K562 (cell line): ENCODE measurements around the gene KIFC3. TPM values are rescaled to one million over a fixed set of nuclear protein-coding genes. Genes with fewer than 3 reads are reported as not detected.
A peak's percentile ranks its signal among the peaks of the same experiment; 100 is the strongest.

Experiments
- CHD1 ChIP-seq: fragments of 200-600 bp; sonication (generic); IDR thresholded peaks from one replicate; pipeline ENCODE4 v1.6.1; 2012; ENCODE audit warnings: mild to moderate bottlenecking, moderate library complexity, low read length, inconsistent platforms
- MECOM ChIP-seq: fragments of 250-450 bp; sonication (Bioruptor Pico); IDR thresholded peaks from 2 replicates; pipeline ENCODE4 v1.8.0; 2022; ENCODE audit warnings: inconsistent platforms
- TARDBP ChIP-seq: fragments of 450-650 bp; IDR thresholded peaks from 2 replicates; pipeline ENCODE4 v1.6.1; 2016
- polyA plus RNA-seq, 8 experiments: library from polyadenylated mRNA; depleted of rRNA in 4 of 8; stranded (reverse) in 5 of 8; unstranded in 3 of 8; fragments of >200 nt; fragmentation: Nextera tagmentation in 2 of 8; fragmentation: Illumina TruSeq in 1 of 8; extraction: Ambion mirVana in 2 of 8; extraction: Trizol in 1 of 8; gene quantifications; 2 replicates each; pipeline versions ENCODE4 v1.2.1 to v1.2.3, GENCODE V29; 2011 to 2014; ENCODE audit warnings: inconsistent platforms in 1 of 8, missing spikeins in 1 of 8
- total RNA-seq, 7 experiments: library from RNA; depleted of rRNA in 6 of 7; stranded (reverse); fragments of >200 nt in 6 of 7; fragmentation: Illumina TruSeq in 2 of 7; extraction: Trizol in 2 of 7; gene quantifications; 2 replicates each; pipeline versions ENCODE4 v1.2.1 to v1.2.3, GENCODE V29; 2011 to 2021; ENCODE audit warnings: low replicate concordance in 1 of 7
- TF ChIP-seq, protein P1 (sequence below): fragments of 200-800 bp; sonication (Bioruptor generic); IDR thresholded peaks from 2 replicates; pipeline ENCODE4 v1.6.1; 2016; ENCODE audit warnings: missing genetic modification characterization, missing compliant biosample characterization
- TF ChIP-seq, protein P2 (sequence below): fragments of 450-650 bp; formaldehyde crosslinking; IDR thresholded peaks from 2 replicates; pipeline ENCODE4 v1.4.0; 2022; ENCODE audit warnings: missing genetic modification characterization

Gene KIFC3
- total and polyA plus RNA-seq, 9 of the 15 experiments (the other 6 are each of a cell fraction or from before 2014, with no cell fraction given): 0.23 to 105 (median 26.2) TPM

DNA sequence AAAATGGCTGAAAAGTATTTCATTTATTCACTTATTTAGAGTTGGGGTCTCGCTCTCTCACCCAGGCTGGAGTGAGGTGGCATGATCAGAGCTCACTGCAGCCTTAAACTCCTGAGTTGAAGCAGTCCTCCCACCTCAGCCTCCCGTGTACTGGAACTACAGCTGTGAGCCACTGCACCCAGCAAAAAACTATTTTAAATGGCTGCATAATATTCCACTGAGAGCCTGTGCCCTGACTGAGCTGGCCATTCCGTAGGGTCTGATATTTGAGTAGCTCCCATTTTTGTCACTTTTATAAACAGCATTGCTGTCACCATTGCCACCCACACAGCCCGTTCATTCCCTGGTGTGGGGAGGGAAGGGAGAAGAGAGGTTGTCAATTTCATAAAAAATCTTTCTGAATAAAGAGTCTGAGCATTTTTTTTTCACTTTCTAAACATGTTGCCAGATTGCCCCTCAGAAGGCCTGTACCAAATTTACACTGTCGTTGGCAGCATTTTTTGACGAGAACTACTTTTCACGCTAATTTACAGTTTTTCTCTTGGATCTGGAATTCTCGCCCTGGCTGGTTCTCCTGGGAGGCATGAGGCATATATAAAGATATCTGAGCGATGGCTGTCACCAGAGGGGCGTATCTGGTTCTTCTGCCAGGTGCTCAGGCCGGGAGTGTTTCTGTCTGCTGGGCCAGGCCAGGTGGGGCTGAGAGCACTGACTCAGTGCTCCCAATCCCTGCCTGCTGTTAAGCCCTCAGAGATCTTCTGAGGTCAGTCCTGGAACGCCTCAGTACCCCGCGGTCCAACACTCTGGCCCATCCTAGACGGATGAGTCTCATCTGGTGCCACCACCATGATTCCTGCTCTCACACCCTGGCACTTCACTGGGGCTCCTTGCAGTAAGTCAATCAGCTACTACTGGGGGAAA lies 7.2 kb upstream of the KIFC3 start (continued):
- TF ChIP-seq, protein P1, sequence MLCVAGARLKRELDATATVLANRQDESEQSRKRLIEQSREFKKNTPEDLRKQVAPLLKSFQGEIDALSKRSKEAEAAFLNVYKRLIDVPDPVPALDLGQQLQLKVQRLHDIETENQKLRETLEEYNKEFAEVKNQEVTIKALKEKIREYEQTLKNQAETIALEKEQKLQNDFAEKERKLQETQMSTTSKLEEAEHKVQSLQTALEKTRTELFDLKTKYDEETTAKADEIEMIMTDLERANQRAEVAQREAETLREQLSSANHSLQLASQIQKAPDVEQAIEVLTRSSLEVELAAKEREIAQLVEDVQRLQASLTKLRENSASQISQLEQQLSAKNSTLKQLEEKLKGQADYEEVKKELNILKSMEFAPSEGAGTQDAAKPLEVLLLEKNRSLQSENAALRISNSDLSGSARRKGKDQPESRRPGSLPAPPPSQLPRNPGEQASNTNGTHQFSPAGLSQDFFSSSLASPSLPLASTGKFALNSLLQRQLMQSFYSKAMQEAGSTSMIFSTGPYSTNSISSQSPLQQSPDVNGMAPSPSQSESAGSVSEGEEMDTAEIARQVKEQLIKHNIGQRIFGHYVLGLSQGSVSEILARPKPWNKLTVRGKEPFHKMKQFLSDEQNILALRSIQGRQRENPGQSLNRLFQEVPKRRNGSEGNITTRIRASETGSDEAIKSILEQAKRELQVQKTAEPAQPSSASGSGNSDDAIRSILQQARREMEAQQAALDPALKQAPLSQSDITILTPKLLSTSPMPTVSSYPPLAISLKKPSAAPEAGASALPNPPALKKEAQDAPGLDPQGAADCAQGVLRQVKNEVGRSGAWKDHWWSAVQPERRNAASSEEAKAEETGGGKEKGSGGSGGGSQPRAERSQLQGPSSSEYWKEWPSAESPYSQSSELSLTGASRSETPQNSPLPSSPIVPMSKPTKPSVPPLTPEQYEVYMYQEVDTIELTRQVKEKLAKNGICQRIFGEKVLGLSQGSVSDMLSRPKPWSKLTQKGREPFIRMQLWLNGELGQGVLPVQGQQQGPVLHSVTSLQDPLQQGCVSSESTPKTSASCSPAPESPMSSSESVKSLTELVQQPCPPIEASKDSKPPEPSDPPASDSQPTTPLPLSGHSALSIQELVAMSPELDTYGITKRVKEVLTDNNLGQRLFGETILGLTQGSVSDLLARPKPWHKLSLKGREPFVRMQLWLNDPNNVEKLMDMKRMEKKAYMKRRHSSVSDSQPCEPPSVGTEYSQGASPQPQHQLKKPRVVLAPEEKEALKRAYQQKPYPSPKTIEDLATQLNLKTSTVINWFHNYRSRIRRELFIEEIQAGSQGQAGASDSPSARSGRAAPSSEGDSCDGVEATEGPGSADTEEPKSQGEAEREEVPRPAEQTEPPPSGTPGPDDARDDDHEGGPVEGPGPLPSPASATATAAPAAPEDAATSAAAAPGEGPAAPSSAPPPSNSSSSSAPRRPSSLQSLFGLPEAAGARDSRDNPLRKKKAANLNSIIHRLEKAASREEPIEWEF (CRISPR knock-in tag): peak; percentile 8; the same call in 1 of the 2 replicates
- TF ChIP-seq TARDBP: no peak
- no peak for TF ChIP-seq CHD1
- peak; percentile 33; the same call in 1 of the 2 replicates for TF ChIP-seq MECOM (CRISPR knock-in tag)
- TF ChIP-seq, protein P2, sequence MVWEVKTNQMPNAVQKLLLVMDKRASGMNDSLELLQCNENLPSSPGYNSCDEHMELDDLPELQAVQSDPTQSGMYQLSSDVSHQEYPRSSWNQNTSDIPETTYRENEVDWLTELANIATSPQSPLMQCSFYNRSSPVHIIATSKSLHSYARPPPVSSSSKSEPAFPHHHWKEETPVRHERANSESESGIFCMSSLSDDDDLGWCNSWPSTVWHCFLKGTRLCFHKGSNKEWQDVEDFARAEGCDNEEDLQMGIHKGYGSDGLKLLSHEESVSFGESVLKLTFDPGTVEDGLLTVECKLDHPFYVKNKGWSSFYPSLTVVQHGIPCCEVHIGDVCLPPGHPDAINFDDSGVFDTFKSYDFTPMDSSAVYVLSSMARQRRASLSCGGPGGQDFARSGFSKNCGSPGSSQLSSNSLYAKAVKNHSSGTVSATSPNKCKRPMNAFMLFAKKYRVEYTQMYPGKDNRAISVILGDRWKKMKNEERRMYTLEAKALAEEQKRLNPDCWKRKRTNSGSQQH (CRISPR knock-in tag): no peak
